ENCODE results near the gene FAM9C.
"Not testable (repeated sequence)": the region's sequence is repeated elsewhere in the genome, so short reads cannot be mapped to it uniquely, and the experiment has no call there.

Gene FAM9C

GRCh38 chrX:13086076-13086475 lies 41.7 kb upstream of the FAM9C start:
- TF ChIP-seq ZNF70 (CRISPR knock-in tag; IDR thresholded peaks at IDR 0.05) (no peak), TSHZ2 (CRISPR knock-in tag; IDR thresholded peaks at IDR 0.05) (no peak), ISL1 (CRISPR knock-in tag; IDR thresholded peaks at IDR 0.05) (no peak), ZNF565 (CRISPR knock-in tag; conservative IDR thresholded peaks at IDR 0.05; ENCODE audit: low read depth) (no peak), PPARA (CRISPR knock-in tag; IDR thresholded peaks at IDR 0.05; ENCODE audit: borderline replicate concordance) (no peak), SNAI2 (CRISPR knock-in tag; IDR thresholded peaks at IDR 0.05) (no peak), ZNF8 (CRISPR knock-in tag; IDR thresholded peaks at IDR 0.05) (no peak), ZFP3 (CRISPR knock-in tag; IDR thresholded peaks at IDR 0.05) (no peak), ZFP30 (CRISPR knock-in tag; IDR thresholded peaks at IDR 0.05) (no peak), TOX (CRISPR knock-in tag; IDR thresholded peaks at IDR 0.05; ENCODE audit: borderline replicate concordance) (no peak), ESRRG (CRISPR knock-in tag; IDR thresholded peaks at IDR 0.05) (no peak)
- TF ChIP-seq, protein P1, sequence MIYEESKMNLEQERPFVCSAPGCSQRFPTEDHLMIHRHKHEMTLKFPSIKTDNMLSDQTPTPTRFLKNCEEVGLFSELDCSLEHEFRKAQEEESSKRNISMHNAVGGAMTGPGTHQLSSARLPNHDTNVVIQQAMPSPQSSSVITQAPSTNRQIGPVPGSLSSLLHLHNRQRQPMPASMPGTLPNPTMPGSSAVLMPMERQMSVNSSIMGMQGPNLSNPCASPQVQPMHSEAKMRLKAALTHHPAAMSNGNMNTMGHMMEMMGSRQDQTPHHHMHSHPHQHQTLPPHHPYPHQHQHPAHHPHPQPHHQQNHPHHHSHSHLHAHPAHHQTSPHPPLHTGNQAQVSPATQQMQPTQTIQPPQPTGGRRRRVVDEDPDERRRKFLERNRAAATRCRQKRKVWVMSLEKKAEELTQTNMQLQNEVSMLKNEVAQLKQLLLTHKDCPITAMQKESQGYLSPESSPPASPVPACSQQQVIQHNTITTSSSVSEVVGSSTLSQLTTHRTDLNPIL (CRISPR knock-in tag; IDR thresholded peaks at IDR 0.05; ENCODE audit: low read depth) = no peak
- ATAC-seq = no peak

GRCh38 chrX:13085526-13085925 lies 41.1 kb upstream of the FAM9C start:
- ATAC-seq = no peak
- TF ChIP-seq BACH2 (CRISPR knock-in tag; IDR thresholded peaks at IDR 0.05; ENCODE audit: borderline replicate concordance) (no peak), CSRNP3 (CRISPR knock-in tag; IDR thresholded peaks at IDR 0.05) (no peak), ZNF70 (CRISPR knock-in tag; IDR thresholded peaks at IDR 0.05) (no peak), ISL1 (CRISPR knock-in tag; IDR thresholded peaks at IDR 0.05) (no peak), RARB (CRISPR knock-in tag; IDR thresholded peaks at IDR 0.05) (no peak)
- TF ChIP-seq, protein P1 (CRISPR knock-in tag; IDR thresholded peaks at IDR 0.05; ENCODE audit: low read depth) = no peak

DNA sequence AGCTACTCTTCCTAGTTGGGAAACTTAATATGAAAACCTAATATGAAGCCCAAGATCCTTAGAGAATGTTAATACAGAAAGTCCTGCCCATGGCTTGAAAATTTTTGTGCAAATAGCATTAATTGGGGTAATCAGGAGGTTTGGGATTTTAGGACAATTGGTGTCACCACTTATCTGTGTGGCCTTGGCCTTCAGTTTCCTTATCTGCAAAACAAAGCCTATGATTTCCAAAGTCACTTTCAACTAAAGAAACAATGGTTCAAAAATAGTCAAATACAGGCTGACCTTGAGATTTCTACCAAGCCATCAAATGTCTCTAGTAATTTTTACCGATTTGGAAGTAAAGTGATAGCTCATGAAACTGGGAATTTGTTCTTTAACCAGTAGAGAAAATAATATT lies 40.2 kb upstream of the FAM9C start:
- no peak for TF ChIP-seq ZNF565 (CRISPR knock-in tag; conservative IDR thresholded peaks at IDR 0.05; ENCODE audit: low read depth)
- no peak for TF ChIP-seq ZC3H10 (CRISPR knock-in tag; IDR thresholded peaks at IDR 0.05)
- no peak for TF ChIP-seq TCF4 (CRISPR knock-in tag; IDR thresholded peaks at IDR 0.05; ENCODE audit: borderline replicate concordance)
- TF ChIP-seq PPARA (CRISPR knock-in tag; IDR thresholded peaks at IDR 0.05; ENCODE audit: borderline replicate concordance) = no peak
- TF ChIP-seq POU6F1 (CRISPR knock-in tag; IDR thresholded peaks at IDR 0.05; ENCODE audit: borderline replicate concordance, low read depth) = no peak
- no peak for TF ChIP-seq TSHZ2 (CRISPR knock-in tag; IDR thresholded peaks at IDR 0.05)
- no peak for TF ChIP-seq ZFP30 (CRISPR knock-in tag; IDR thresholded peaks at IDR 0.05)
- TF ChIP-seq BACH2 (CRISPR knock-in tag; IDR thresholded peaks at IDR 0.05; ENCODE audit: borderline replicate concordance) = no peak
- TF ChIP-seq OSR1 (CRISPR knock-in tag; IDR thresholded peaks at IDR 0.05) = no peak
- no peak for TF ChIP-seq SNAI2 (CRISPR knock-in tag; IDR thresholded peaks at IDR 0.05)
- no peak for TF ChIP-seq TOX (CRISPR knock-in tag; IDR thresholded peaks at IDR 0.05; ENCODE audit: borderline replicate concordance)
- TF ChIP-seq ZFP3 (CRISPR knock-in tag; IDR thresholded peaks at IDR 0.05) = no peak
- no peak for TF ChIP-seq ZNF70 (CRISPR knock-in tag; IDR thresholded peaks at IDR 0.05)
- TF ChIP-seq ISL1 (CRISPR knock-in tag; IDR thresholded peaks at IDR 0.05) = no peak
- TF ChIP-seq, protein P1 (CRISPR knock-in tag; IDR thresholded peaks at IDR 0.05; ENCODE audit: low read depth) = no peak
- TF ChIP-seq CSDC2 (CRISPR knock-in tag; IDR thresholded peaks at IDR 0.05) = no peak
- no peak for TF ChIP-seq CSRNP3 (CRISPR knock-in tag; IDR thresholded peaks at IDR 0.05)
- no peak for TF ChIP-seq GLIS3 (CRISPR knock-in tag; IDR thresholded peaks at IDR 0.05)
- no peak for ATAC-seq

- ATAC-seq = not testable (repeated sequence)
Observed at GRCh38 chrX:13083755-13084326, 39.4 kb upstream of the FAM9C start.
